HepG2 (cell line): Measurements from ENCODE around the gene PLSCR1.

Experiments
- RXRB ChIP-seq: IDR thresholded peaks from 2 replicates; pipeline ENCODE4 v1.6.1; 2016; ENCODE audit warnings: borderline replicate concordance, missing genetic modification reagents, missing compliant biosample characterization
- ZFP91 ChIP-seq: sonication (generic); formaldehyde crosslinking; IDR thresholded peaks from 2 replicates; pipeline ENCODE4 v1.9.0; 2022; ENCODE audit warnings: missing genetic modification reagents, mild to moderate bottlenecking, borderline replicate concordance
- ZNF326 ChIP-seq: sonication (generic); formaldehyde crosslinking; IDR thresholded peaks from 2 replicates; pipeline ENCODE4 v1.4.0; 2020; ENCODE audit warnings: missing genetic modification reagents, borderline replicate concordance
- ZNF660 ChIP-seq: sonication (generic); formaldehyde crosslinking; IDR thresholded peaks from 2 replicates; pipeline ENCODE4 v1.5.1; 2020; ENCODE audit warnings: mild to moderate bottlenecking, low read depth, missing genetic modification reagents, borderline replicate concordance
- TF ChIP-seq, protein P1 (sequence below): sonication (generic); formaldehyde crosslinking; IDR thresholded peaks from 2 replicates; pipeline ENCODE4 v1.4.0; 2020; ENCODE audit warnings: missing genetic modification reagents
- TF ChIP-seq, protein P2 (sequence below): sonication (generic); formaldehyde crosslinking; IDR thresholded peaks from 2 replicates; pipeline ENCODE4 v1.5.0; 2020; ENCODE audit warnings: mild to moderate bottlenecking, missing genetic modification reagents

DNA sequence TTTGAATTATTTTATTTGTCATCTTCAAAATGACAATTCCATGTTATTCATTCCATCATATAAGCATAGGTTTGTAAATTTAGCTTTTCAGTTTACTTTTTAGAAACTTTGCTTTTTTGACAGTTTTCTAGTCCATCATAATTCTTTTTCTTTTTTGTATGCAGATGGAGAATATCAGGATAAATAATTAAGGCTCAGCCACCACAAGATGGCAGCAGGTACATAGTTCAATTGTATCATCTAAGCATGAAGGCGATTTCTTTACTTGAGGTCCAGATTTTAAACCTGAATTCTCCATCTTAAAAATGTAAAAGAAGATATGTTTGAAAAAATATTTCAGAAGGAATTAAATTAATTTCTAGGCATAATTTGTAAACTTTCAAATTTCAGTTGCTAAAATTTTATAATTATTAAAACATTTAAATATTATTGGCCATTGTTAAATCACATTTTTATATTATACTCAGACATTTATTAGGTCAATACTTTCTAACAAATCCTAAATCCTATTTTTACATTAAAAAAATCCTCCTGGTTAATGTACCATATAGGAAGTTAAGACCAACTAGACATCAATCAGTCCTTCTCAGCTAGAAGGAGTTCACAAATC lies 45.6 kb upstream of the PLSCR1 start:
- TF ChIP-seq ZFP91 (CRISPR knock-in tag) (no peak), ZNF326 (CRISPR knock-in tag) (no peak), ZNF660 (CRISPR knock-in tag) (no peak), RXRB (CRISPR knock-in tag) (no peak)
- TF ChIP-seq, protein P1, sequence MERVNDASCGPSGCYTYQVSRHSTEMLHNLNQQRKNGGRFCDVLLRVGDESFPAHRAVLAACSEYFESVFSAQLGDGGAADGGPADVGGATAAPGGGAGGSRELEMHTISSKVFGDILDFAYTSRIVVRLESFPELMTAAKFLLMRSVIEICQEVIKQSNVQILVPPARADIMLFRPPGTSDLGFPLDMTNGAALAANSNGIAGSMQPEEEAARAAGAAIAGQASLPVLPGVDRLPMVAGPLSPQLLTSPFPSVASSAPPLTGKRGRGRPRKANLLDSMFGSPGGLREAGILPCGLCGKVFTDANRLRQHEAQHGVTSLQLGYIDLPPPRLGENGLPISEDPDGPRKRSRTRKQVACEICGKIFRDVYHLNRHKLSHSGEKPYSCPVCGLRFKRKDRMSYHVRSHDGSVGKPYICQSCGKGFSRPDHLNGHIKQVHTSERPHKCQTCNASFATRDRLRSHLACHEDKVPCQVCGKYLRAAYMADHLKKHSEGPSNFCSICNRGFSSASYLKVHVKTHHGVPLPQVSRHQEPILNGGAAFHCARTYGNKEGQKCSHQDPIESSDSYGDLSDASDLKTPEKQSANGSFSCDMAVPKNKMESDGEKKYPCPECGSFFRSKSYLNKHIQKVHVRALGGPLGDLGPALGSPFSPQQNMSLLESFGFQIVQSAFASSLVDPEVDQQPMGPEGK (CRISPR knock-in tag): no peak
- TF ChIP-seq, protein P2, sequence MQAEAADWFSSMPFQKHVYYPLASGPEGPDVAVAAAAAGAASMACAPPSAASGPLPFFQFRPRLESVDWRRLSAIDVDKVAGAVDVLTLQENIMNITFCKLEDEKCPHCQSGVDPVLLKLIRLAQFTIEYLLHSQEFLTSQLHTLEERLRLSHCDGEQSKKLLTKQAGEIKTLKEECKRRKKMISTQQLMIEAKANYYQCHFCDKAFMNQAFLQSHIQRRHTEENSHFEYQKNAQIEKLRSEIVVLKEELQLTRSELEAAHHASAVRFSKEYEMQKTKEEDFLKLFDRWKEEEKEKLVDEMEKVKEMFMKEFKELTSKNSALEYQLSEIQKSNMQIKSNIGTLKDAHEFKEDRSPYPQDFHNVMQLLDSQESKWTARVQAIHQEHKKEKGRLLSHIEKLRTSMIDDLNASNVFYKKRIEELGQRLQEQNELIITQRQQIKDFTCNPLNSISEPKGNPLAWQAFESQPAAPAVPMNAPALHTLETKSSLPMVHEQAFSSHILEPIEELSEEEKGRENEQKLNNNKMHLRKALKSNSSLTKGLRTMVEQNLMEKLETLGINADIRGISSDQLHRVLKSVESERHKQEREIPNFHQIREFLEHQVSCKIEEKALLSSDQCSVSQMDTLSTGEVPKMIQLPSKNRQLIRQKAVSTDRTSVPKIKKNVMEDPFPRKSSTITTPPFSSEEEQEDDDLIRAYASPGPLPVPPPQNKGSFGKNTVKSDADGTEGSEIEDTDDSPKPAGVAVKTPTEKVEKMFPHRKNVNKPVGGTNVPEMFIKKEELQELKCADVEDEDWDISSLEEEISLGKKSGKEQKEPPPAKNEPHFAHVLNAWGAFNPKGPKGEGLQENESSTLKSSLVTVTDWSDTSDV: no peak
